Measurements from ENCODE around the gene IKZF1.

DNA sequence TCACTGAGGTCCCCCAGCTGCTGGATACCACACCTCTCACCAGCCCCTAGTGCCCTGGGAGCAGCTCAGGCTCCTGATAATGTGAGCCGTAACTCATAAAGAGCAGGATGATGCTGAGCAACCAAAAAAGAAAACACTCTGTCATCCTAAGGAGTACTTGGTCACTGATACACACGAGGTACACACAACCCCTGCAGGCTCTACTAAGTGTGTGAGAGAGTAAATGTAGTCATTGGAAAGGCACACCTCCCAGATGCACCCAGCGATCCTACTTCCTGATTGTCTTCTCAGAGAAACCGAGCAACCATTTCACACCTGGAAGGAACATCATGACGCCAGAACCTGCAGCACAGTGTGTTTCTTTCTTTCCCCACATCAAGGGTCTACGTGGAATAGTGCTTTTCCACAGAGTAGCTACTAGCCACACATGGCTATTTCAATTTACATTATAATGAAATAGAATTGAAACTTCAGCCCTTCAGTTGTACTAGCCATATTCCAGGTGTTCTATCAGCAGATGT is 111.4 kb downstream of the IKZF1 start:
- TF ChIP-seq NR3C1 (CRISPR knock-in tag; IDR thresholded peaks at IDR 0.05) (no peak), SNAPC2 (CRISPR knock-in tag; IDR thresholded peaks at IDR 0.05) (no peak), PHF21A (CRISPR knock-in tag; IDR thresholded peaks at IDR 0.05) (no peak)
- TF ChIP-seq, protein P1, sequence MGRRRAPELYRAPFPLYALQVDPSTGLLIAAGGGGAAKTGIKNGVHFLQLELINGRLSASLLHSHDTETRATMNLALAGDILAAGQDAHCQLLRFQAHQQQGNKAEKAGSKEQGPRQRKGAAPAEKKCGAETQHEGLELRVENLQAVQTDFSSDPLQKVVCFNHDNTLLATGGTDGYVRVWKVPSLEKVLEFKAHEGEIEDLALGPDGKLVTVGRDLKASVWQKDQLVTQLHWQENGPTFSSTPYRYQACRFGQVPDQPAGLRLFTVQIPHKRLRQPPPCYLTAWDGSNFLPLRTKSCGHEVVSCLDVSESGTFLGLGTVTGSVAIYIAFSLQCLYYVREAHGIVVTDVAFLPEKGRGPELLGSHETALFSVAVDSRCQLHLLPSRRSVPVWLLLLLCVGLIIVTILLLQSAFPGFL (CRISPR knock-in tag; IDR thresholded peaks at IDR 0.05), result no peak
